Measurements from ENCODE around the gene CLDN8.

The CLDN8 gene

DNA sequence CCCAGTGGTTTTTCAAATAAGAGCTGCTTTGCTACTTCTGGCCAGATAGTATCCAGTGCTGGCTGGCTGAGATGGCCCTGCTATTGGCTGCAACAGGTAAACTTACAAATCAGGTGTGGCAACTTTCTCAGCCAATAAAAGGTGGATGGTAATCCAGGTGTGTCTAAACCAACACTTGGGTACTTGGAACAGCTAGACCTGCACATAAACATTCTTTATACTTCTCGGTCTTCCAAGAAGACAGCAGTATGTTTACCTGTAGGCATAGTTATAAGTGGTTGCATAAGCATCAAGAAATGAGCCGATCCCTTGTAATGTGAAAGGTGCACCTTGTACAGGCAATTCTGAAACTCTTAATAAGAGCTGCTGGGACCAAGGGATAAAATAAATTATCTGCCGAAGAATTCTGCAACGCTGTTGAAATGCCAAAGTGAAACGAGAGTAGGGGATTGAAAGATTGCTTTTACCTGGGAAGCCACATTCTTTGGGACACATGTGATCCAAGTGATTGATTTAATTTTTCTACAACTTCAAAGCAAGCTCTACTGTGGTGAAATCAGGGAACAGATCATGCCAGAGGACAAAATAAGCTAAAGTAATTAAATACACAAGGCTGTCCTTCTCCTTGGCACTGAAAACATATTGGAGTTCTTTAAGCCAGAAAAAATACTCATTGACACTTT, at the start of gene CLDN8:
Gene CLDN8, minus strand, starts transcription at position 57 of the 683 bp plus-strand sequence. CDS start 172 bp downstream, outside the sequence.
- FAIRE-seq (no peak), DNase-seq (ENCODE audit: insufficient read length, low spot score) (no peak)

DNA sequence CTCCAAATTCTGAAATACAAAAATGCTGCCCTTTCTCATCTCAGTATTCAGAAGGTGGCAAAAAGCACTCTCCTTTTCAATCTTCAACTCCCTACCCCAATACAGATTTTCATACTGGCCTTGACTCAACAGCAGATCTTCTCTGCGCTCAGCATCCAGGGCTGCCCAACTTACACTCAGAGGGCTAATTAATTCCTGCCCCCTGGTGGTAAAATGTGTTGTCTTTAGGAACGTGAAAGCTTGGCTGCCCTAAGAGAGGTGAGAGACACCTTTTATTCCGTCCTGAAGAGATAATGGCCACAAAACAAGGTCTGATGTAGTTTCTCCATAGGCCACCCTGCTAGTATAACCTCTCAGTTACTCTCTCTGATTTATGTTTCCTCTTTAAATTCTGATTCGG, 41.9 kb upstream of the CLDN8 start:
- no peak for FAIRE-seq
- no peak for DNase-seq (ENCODE audit: insufficient read length, low spot score)

DNA sequence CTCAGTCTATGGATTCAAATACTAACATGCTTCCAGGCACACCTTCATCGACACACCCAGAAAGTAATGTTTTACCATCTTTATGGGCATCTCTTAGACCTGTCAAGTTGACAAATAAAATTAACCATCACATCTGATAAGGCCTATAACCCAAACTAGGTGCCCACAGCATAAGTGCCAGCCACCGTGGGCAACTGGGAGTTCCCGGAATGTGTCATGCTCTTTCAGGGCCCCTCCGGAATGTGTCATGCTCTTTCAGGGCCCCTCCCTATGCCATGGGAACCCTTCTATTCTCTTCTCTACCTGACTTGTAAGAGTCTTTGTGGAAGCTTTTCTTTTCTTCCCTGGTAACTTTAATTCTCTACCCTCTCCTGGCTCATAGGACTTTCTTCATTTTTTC, 40.2 kb upstream of the CLDN8 start:
- DNase-seq (ENCODE audit: insufficient read length, low spot score) (no peak), FAIRE-seq (no peak)

DNA sequence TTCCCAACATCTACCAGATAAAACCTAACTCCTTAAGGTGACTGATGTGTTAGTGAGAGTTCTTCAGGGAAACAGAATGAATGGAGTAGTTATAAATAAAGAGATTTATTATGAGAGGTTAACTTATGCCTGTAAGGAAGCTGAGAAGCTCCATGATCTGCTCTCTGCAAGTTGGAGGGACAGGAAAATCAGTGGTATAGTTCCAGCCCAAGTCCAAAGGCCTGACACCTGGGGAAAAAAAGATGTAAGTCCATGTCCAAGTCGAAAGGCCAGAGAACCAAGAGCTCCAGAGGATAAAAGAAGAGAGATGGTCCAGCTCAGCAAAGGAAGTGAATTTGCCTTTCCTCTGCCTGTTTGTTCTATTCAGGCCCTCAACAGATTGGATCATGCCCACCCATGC, 39.8 kb upstream of the CLDN8 start:
- FAIRE-seq, result no peak
- DNase-seq (ENCODE audit: insufficient read length, low spot score), result no peak

DNA sequence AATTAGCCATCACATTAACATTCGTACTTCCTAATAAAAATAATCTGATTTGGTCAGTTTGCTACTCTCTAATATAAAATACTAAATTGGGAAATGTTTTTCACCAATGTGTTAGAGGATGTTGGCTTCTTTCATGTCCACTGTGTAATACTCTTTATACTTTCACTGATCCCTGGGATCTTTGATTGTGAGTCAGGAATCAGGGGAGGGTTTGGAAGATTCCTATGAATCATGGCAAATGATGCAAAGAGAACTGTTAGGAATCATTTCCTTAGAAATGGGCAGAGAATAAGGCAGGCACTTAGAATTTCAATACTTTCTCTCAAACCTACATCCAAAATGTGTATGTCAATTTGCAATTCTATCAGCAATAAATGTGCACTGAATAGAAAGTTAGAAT, 35.9 kb upstream of the CLDN8 start:
- DNase-seq (ENCODE audit: insufficient read length, low spot score), result no peak
- FAIRE-seq, result no peak

DNA sequence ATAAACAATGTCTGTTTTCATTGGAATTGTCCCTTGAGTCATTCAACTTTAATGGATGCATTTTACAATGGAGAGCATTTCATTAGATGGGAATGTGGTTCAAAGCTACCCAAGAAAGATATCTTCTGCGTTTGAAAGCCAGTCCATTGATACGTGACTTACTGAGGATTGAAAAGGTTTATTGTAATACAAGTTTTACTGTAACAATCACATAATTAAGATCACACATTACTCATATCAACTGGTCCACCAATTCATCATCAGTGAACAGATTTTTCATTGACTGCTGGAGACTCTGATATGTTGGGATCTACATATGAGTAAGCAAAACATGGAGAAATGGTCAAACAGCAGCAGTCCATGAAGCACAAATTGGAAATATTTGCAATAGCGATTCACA, 34.0 kb upstream of the CLDN8 start:
- DNase-seq (ENCODE audit: insufficient read length, low spot score), result no peak
- no peak for FAIRE-seq

DNA sequence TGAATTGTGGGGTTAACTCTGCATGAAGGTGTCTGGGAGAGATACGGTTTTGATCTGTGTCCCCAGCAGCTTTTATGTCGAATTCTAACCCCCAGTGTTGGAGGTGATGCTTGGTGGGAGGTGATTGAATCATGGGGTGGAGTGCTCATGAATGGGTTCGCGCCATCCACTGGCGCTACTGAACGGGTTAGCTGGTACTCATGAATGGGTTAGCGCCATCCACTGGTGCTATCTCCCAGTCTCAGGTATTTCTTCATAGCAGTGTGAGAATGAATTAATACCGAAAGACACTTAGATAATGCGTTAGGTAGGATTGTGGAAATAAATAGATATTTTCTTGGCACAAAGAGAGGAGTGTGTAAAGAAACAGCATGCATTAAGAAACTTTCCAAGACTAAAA, 32.9 kb upstream of the CLDN8 start:
- FAIRE-seq, result no peak
- DNase-seq (ENCODE audit: insufficient read length, low spot score), result no peak

DNA sequence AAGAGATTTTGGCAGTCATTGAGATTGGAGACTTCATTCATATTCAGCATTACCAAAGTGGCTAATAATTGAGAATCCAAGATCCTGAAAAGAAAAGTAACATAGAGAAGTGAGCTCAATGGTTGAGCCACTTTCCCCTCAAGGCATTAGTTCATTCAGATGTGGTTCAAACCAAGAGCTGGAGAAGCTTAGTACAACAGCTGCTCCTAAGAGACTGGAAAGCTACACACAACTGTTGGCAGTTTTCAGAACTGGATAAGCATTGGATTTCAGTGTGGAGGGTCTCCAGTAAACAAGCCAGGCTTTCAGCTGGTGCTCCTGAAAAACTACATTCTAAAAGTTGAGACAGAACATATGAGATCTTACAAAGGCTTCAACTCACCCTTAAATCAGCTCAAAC, 29.2 kb upstream of the CLDN8 start:
- DNase-seq (ENCODE audit: insufficient read length, low spot score), result no peak
- no peak for FAIRE-seq

DNA sequence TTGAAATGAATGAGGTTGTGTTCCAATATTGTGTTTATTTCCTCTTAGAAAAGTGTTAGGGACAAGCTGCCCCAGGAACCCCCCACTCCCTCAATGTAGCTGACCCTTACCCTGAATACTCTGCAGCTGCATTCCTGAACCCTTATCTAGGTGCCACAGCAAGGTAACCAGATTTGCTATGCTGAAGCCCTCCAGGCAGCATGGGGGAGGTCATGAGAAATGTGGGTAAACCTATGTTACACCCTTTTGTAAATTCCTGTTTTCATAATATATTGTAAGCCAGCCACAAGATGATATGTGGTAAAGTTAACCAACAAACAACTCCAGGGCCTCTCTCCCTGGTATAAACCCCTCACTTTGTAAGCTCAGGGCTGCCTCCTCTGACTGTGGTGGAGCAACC, 27.8 kb upstream of the CLDN8 start:
- FAIRE-seq (no peak), DNase-seq (ENCODE audit: insufficient read length, low spot score) (no peak)

DNA sequence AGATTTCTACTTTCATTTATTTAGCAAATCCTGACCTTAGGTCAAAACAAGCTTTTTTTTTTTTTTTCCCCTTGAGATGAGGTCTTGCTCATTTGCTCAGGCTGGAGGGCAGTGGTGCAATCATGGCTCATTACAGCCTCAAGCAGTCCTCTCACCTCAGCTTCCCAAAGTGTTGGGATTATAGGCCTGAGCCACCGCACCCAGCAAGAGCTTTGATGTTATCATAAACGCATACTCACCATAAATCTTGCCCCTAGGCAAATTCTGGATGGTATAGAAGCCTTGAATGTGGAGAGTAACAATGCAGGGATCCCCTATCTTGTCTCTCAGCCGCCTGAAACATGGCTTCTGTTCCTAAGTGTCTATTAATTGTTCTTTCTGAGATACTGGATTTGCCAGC, 24.8 kb upstream of the CLDN8 start:
- FAIRE-seq (no peak), DNase-seq (ENCODE audit: insufficient read length, low spot score) (no peak)

DNA sequence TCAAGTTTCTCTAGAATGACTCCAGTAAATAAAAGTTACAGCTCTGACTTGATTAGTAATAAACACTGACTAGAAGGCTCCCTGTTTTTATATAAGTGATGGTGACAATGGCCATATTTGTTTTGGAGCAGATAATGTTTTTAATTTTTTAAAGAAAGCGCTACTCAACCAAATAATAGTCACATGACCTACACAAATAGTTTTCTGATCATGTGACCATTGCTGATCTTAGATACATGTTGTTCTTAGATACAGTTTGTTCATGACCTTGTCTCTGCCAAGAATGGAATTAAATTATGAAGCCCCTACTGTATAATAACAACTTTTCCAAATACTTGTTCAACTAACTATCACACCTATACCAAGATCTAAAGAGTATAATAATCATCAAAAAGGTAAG, 22.3 kb upstream of the CLDN8 start:
- no peak for FAIRE-seq
- no peak for DNase-seq (ENCODE audit: insufficient read length, low spot score)

DNA sequence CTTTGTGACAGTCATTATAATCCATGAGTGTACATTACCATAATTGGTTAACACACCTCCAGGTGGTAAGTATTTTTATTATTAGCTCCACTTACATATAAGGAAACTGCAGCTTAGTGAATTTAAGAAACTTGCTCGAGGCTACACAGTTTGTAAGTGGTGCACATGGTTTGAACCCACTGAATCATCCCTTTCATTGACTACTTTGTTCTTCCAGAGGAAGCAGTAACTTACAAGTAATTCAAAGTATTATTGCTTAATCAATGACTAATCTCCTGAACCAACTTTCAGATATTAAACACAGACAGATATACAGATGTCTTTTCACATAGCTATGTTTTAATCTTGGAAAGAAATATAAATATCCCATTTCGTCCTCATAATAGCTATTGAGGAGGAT, 18.7 kb upstream of the CLDN8 start:
- FAIRE-seq (no peak), DNase-seq (ENCODE audit: insufficient read length, low spot score) (no peak)

DNA sequence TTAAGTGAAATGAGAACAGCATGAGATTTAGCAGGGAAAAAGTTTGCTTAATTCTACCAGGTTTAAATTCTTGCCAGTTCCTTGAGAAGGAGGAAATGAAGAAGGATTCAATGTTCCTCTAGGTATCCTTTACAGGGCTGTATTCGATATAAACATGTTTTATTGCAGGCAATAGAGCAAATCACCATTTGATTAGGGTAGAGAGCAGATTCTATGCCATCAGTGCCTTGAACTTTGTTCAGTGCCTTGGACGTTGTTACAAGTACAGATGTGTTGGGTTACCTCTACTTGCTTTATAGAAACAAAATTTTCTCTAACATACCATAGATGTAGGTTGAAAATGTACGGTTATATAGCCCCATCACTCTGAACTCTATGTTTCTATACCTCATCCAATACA, 18.2 kb upstream of the CLDN8 start:
- FAIRE-seq (no peak), DNase-seq (ENCODE audit: insufficient read length, low spot score) (no peak)

DNA sequence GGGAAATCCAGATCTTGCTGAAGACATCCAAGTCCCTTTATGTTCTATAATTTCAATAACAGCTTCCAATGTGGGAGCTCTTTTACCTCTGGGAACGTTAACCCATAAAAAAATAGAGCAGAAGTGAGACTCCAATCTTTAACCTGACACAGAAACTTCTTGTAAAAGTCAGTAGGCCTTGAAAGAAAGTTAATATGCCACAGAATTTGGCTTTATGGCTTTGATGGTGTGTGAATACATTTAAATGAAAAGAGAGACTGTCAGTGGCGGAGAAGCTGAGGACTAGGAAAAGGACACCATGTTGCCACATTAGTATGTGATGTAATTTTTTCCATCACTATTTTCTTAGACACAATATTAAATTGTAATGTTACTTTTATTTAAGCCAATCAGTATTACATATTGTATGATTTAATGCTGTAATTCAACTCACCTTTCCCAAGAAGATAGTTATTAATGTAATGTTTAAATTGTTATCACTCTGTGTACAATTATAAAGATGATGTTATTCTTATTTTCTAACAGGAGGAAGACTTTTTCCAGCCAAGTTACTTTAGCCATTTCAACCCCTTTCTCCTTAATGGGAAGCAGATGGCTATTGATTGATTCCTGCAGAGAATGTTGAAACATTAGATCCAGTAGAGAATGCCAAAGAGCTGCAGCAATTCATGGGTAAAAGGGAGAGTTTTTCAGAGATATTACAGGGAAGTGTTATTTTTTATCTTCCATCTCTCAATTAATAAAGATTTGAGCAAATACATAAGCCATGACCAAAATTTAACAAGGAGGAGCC, 17.5 kb upstream of the CLDN8 start:
- no peak for DNase-seq (ENCODE audit: insufficient read length, low spot score)
- FAIRE-seq, result no peak

DNA sequence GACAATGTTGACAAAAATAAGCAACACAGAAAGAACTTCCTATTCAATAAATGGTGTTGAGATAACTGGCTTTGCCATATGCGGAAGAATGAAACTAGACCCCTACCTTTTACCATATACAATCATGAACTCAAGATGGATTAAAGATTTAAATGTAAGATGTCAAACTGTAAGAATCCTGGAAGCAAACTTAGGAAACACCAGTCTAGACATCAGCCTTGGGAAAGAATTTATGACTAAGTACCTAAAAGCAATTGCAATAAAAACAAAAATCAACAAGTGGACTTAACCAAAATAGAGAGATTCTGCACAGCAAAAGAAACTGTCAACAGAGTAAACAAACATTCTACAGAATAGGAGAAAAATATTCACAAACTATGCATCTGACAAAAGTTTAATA, 16.1 kb upstream of the CLDN8 start:
- DNase-seq (ENCODE audit: insufficient read length, low spot score), result no peak
- no peak for FAIRE-seq

DNA sequence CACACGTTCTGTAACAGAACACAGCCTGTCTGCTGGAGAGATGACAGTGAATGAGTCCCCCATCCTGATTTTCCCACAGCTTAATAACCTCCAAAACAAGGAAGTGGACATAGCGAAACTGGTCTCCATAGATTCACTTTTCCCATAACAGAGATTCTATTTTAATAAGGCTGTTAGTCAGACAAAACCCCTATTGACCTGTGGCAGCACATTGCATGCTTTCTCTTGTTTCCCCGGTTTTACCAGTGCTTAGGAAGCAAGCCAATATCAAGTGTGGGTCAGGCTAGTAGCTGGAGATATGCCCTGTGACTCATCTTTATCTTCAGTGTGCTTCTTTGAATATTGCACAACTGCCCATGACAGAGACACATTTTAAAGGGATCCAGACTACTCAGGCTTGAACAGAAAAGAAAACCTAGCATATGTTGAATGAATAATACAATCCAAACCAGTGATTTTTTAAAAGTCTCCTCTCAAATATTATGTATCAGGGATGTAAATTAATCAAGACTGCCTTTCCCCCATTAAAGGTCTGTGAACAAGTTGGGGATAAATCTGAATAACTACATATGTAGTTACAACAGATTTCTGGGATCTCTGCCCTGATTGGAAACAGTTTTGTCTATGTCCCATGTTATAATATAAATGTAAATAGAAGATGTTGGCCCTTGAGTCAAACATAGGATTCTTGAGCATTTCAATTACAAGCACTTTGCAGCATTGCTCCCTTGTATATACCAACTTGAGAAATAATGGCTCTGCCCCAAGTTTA, 11.9 kb upstream of the CLDN8 start:
- FAIRE-seq (no peak), DNase-seq (ENCODE audit: insufficient read length, low spot score) (no peak)

DNA sequence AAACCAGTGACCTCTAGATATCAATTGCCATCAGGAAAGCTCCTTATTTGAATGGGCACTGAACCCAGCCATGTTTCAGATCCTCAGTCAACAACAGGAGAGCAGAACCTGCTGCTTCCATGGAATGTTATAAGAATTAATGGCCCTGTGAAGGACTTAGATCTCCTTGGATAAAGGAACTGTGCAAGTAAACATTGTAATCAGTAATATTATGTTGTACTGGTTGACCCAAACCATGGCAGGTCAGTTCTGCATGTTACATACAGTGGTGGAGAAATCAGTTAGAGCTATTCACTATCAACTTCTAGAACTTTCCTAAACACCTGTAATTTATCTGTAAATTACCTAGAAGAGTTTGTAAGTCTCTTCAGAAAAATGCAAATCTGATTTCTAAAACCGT, 11.2 kb upstream of the CLDN8 start:
- no peak for FAIRE-seq

DNA sequence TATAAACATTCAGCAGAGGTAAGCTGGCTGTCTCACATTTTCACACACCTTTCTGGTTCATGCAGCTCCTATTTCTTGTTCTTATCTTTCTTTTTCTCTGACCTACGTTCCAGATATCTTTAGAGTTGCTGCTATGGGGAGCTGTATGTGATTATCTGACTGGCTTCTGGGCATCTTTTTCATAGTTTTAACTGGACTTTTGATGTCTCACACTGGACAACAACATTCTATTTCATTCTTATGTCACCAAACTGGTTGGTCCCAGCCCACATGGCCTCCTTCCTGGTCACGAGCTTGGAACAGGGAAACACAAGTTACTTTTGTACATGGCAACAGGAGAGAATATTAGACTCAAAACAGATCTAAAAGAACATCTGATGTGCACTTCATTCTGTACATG, 7.7 kb upstream of the CLDN8 start:
- FAIRE-seq, result no peak
- DNase-seq (ENCODE audit: insufficient read length, low spot score), result no peak

More for the DNA sequence above, 11.2 kb upstream of the CLDN8 start:
- DNase-seq (ENCODE audit: insufficient read length, low spot score), result no peak

DNA sequence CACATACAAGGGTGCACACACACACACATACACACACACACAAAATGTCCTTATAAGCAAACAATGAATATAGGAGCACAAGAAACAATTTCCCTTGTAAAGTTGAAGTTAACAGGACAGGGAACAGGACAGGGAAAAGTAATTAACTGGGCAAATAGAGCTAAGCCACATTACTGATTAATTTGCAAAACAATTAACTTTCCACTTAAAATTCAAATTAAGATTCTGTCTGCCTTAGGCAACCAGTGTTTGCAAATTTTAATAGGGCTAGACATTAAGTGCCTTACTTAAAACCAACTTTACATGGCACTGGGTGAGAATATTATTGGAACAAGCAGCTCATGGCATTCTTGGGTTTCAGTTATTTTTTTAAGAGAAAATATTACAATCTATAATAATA, 6.8 kb upstream of the CLDN8 start:
- no peak for DNase-seq (ENCODE audit: insufficient read length, low spot score)
- no peak for FAIRE-seq

DNA sequence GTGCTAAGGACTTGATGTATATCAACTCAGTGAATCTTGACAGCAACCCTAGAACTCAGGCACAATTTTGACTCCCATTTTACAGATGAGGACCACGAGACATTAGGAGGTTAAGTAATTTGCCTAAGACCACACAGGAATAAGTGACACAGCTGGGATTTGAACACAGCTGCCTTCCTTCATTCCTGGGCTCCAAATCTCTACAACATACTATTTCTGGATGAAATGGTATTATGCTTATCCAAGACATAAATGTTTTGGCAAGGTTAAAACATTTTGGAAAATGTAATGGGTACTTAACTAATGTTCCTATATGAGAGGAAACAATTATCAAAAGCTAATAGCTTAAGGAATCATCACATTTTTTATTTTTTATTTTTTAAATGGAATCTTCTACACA, 4.8 kb downstream of the CLDN8 start:
- no peak for FAIRE-seq

DNA sequence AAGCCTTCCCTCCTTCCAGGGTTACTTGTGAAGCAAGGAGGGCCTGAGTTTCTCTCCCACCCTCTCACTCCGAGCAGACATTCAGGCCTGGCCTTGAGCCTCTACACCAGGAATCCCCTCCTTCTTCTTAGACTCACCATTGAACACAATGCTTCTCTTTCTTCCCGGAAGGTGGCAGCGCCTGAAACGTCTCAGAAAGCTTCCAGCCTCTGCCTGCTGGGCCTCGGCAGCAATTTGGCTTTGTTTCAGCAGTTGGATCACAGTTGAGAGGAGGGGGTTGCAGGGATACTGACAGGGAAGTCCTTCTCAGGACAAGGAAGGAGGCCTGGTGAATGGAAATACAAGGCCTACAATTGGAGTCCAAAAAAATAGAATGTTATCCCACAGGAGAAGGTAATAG, 6.3 kb downstream of the CLDN8 start:
- no peak for DNase-seq (ENCODE audit: insufficient read length, low spot score)
- no peak for FAIRE-seq

More for the DNA sequence above, 4.8 kb downstream of the CLDN8 start:
- no peak for DNase-seq (ENCODE audit: insufficient read length, low spot score)

DNA sequence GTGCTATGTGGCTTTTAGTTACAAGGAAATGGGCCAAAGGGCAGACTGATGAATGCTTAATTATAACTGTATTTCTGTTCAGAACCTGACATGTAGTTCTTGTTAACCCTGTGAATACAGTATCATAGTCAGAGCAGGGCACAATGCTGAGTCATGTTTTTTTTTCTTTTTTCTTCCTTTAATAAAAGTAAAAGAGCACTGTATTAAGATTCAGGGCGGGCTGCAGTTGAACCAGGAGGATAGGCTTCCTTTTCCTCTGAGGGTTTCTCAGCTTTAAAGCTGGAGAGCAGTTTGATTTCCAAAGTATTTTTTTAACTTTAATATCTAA, 8.7 kb downstream of the CLDN8 start:
- DNase-seq (ENCODE audit: insufficient read length, low spot score) (no peak), FAIRE-seq (no peak)
